DLD1 (cell line): ENCODE results near the gene DCANP1.

ENCODE experiments used
- in situ Hi-C: cut with HindIII; loops from 2 replicates; pipeline ENCODE4 v1.10.0; 2017; ENCODE audit warnings: low sequenced_read_pairs

DCANP1 gene

DNA sequence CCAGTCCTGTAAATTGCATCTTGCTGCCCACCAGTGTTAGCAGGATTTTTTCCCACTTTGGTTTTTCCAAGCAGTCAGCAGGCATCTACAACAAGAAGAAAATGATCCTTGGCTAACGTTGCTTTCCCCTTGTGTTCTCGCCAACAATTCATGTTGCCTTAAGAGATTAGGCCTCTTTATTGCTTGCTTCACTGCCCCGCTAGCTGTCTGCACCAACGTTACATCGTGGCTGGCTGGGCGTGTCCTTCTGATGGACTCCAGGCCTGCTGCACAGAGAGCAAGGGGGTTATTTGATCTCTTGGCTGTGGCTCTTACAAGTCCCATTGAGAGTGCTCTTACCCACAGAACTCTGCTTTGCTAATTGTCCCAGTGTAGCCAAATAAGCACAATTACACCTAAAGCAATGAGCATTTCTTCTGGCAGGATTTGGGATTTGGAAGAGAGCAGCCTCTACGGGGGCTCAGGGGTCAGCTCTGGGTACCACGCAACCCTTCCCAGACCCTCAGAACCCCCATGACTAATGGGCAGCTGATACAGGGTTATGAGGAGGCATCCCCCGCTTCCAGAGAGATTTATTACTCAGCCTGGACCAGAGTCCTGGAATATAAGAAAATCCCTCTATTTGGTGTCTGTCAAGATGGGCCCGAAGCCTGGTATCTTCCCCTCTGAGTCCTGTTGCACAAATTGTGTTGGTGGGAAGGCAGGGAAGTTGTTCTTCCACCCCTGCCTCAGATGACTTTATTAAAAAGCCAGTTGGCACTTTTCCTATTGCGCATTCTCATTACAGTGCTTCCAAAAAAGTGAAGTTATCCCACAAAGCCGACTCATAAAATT, 17.6 kb downstream of the DCANP1 start:
- in situ Hi-C loops: no loop called here

DNA sequence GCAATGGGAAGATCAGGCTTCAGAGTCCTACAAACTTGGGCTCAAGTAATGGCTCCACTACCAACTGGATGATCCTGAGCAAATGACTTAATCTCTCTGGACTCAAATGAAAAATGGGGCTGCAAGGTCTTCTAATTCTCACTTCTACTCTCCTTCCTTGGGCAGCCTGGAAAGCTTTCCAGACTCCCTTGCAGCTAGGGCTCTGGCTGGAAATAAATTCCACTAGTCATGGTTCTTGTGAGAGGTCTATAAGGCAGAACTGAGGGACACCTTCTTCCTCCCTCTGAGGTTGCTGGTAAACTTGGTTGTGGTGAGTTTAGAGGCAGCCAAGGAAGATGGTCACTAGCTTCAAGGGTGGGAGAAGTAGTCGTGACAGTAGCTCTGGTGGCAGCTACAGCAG, 18.6 kb downstream of the DCANP1 start:
- in situ Hi-C loops: no loop called here

DNA sequence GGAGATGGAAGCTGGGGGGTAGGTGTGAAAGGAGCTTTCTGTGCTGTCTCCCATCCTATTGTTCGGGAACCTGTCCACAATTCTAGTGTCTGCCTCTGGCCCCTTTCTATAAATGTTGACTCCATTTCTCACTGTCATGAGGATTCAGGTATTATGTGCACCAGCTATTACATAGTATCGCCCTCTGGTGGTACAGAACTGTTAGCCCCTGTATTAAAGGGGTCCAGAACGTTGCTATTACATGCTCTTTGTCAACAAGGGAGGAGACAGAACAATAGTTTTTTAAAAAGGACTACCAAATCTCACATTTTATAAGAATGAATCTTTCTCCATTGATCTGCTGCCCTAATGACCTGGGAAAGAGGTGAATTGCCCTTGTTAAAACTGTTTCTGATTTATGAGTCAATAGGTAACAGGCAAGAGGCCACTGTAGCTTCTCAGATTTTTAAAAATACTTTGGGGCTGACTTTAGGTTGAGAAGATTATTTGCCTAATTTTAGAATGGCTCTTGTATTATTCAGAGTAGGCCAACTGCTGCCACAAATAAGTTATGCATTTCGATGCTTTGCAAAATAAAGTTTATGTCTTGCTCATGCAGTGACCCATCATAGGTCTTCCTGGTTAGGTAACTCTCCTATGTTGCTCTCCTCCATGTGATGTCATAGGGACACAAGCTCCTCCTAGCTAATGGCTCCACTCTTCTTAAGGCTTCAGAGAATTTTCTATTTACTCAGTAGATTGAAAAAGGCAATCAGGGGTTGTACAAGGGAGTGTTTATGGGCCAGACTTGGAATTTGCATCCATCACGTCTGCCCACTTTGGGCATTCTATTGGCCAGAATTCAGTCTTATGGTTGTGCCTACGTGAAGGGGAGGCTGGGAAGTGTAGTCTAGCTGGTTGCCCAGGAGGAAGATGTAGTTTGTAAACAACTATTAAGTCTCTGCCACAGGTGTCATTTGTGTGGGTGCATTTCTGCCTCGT, 20.8 kb downstream of the DCANP1 start:
- in situ Hi-C loops: no loop called here

DNA sequence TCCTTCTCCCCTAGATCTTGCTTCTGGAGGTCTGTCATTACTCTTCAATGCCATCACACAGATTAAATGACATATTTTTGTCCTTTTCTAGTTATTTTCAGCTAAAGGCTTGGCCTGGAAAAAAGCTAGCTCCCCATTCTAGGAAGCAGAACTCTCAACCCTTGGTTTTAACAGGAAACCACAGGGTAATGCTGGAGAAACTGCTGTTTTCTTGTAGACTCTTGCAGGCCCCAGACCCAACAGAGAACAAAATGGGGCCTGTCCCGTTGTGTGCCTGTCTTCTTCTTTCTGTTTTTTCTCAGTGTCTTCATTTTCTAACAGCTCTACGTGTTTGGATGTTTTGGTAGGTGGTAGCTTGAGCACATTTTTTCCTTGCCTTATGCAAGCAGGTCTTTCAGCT, 21.5 kb downstream of the DCANP1 start:
- in situ Hi-C loops: no loop called here

DNA sequence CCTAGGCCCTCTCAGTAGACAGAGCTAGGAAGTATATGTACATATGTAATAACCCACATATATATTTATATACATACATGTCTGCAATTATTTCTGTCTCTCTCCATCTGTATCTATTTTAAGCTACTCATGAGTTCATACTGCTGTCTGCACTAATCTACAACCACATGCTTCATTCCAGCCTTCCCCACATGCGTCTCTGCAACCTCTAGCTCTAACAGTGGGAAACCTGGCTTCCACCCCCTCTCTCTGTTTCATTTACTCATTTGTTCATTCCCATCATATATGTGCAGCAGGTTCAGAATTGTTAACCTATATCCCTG, 23.3 kb downstream of the DCANP1 start:
- in situ Hi-C loops: no loop called here

DNA sequence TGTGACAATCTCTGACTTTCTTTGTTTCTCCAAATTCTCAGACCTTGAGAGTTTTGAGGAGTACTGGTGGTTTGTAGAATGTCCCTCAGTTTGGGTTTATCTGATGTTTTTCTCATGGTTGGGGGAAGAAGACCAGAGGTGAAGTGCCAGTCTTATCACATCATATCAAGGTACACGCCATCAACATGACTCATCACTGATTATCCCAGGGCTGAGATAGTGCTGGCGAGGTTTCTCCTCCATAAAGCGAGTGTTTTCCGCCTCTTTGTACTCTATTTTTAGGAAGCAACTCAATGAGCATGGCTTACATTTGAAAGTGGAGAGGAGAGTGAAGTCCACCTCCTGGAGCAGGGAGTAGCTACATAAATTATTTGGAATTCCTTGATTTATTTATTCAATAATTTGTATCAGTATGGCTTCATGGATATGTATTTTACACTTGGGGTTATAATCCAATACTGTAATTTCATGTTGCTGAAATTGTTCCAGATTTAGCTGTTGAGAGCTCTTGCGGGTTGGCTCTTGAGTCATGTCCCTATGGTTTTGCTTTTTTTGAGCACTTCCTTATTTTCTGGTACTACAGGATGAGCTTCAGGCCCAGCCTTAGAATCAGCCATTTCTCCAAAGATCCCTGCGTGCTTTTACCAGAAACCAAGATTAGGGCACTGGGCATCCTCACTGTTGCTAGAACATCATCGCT, 23.9 kb downstream of the DCANP1 start:
- in situ Hi-C loops: no loop called here

DNA sequence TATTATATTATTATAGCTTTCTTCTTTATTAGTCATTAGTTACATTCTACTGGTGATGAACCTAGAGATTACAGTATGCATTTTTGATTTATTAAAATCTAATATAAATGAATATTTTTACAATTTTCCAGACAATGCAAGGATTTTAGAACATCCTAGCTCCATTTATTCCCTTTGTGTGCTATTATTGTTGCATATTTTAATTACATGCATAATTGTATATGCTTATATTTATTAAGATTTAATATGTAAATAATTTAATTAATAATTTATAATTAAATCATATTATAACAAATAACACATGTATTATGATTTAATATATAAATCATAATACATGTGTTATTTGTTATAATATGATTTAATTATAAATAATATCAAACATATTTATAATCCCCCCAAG, 24.7 kb downstream of the DCANP1 start:
- in situ Hi-C loops: no loop called here

DNA sequence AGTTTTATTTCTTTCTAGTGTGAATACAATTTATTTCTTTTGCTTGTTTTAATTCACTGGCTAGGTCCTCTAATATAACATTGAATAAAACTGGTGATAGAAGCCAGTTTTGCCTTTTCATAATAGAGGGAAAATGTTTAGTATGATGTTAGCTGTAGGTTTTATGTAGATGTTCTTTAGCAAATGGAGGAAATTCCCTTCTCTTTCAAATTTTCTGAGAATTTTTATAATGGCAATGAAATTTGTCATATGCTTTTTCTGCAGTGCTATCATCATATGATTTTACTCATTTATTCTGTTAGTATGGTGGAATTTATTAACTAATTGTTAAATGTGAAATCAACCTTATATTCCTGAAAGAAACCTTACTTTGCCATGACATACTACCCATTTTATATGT, 30.1 kb downstream of the DCANP1 start:
- in situ Hi-C loops: loop anchor here (5.0 kb wide), 1 partner anchor 45 kb away; no protein-coding TSS in a partner anchor

DNA sequence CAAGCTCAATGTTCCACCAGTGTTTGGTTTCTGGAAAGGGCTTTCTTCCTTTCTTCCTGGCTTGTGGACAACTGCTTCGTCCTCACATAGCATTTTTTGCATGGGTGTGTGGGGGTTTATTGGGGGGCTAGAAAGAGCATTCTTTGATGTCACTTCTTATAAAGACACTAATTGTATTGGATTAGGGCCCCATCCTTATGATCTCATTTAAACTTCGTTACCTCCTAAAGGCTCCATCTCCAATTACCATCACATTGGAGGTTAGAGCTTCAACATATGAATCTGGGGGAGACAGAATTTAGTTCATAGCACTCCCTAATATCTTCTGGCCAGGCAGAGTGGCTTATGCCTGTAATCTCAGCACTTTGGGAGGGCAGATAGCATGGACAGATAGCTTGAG, 42.1 kb downstream of the DCANP1 start:
- in situ Hi-C loops: no loop called here

DNA sequence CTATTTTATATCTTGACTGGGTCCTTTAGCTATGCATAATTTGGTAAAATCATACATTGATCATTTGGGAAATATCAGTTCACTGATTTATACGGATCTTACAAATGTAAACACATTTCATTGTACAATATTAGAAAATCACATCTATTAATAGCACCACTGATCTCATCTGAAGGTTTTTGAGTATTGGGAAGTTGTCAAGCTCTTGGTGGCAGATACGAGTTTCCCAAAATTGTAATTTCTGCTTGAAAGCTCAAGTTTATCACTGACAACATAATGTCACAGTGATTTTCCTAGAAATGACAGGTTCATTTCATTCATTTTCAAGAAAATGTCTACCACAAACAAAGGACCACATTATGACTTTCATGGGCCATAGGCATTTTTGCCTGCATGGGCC, 45.1 kb downstream of the DCANP1 start:
- in situ Hi-C loops: no loop called here

DNA sequence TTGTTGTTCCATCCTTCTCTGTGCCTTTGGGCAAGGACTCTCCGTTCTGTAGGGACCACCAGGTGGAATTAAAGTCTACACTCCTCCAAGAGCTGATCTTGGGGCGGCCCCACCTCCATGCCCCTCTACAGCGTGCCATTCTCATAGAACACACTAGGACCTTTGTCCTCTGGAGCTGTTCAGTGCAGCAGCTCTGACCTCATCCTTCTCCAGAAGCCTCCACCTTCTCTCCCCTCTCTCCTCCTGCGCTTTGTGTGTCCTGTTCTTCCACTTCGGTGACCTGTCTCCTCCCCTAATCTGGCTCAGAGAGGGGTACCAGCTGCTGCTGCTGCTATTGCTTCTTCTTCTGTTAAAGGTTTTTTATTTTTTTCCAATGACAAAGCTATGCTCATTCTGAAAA, 46.3 kb downstream of the DCANP1 start:
- in situ Hi-C loops: no loop called here

DNA sequence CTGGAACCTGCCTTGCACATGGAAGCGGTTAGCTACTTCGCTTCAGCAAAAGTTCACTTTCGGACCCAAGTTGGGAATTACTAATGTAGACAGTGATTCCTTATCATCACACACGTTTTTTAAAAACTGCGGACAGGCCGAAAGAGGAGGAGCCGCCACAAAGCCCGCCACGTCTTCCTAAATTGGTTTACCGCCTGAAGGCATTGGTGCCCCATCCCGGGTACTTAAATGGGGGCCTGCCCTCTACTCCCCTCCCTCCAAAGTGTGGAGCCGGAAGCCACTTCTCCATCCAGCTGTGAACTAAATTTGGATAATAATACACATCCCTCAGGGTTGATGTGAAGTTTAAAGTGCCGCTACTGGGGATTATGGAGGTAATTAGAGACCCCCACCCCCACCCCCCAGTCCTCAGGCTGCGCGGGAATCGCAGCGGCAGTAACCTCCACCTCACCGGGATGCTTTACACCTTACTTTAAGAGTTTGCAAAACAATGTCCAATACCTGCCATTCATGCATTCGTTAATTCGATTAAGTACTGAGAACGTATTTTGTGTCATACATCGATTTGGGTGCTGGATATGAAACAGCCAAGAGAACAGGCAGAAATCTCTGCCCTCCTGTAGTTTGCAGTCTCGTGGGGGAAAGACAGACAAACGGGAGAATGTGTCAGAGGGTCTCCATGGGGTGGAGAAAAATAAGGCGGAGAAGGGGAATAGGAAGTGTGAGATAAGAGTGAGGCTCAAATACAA, 47.2 kb downstream of the DCANP1 start:
- in situ Hi-C loops: no loop called here

DNA sequence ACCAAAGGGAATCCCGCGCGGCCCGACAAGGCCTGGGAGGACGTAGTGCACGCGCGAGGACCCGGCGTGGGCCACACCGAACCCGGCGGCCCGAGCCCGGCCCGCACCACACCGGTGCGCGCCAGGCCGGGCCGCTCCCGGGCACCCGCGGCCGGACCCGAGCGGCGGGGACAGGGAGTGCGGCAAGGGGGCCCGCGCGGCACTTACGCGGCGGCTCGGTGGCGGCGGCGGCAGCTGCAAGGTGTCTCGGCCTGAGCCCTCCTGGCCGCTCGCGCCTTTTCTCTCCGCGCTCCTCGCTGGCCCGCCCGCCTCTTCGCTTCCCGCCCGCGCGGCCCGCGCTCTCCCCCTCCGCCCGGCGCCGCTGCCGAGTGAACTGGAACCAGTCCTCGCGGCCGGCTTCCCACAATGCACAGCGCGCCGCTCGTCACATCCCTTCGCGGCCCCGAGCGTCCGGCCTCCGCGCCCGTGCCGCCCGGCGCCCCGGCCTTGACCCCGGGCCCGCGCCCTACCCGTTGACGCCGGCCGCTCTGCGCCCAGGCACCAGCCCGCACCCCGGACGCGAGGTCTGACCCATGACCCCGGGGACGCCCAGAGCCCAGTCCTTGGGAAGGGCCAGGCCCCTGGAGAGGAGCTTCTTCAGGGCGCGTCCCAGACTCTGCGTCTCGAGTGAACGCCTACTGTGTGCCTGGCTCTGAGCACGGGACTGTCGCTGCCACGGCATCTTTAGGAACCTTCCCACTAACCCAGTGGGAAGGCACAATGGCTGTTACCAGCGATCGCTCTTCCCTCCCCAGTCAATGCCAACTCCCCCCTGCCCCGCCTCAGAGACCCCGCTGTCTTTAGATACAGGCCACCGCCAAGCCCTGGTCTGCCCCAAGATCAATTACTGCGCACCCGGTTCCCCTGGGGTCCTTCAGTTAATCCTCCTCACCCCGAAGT, 48.0 kb downstream of the DCANP1 start, which contains the start of gene MACROH2A1:
Gene MACROH2A1 (minus strand): TSS at position 377 of the 939 bp plus-strand sequence. CDS start 10,138 bp downstream, outside the sequence.
- in situ Hi-C loops: no loop called here

DNA sequence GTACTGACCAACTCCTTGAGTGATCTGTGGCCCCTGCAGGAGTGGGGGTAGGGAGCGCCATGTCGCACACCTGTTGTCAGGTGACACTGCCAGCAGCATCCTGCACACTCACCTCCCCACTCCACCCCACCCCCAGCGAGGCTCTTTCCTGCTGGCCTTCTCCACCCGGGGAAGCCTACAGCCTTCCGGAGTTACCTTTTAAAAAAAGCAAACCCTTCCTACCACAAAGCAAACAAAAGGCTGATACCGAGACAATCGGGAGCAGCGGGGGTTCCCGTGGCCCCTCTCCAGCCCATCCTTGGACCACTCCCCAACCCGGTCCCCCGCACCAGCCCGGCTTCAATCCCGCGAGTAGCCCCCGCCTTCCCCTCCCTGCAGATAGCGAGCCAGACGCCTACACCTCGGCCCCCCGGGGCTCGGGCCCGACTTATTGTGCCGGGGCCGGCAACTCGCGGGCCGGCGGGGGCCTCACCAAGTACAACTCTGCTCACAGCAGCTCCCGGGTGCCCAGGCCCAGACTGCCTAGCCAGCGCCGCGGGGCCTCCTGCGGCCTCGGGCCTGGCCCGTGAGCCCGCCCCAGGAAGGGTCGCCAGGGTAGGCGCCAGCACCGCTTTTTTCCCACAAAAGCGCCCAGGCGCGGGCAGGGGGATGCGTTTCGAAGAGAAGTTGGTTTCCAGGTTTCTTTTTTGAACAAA, 48.8 kb downstream of the DCANP1 start:
- in situ Hi-C loops: no loop called here

DNA sequence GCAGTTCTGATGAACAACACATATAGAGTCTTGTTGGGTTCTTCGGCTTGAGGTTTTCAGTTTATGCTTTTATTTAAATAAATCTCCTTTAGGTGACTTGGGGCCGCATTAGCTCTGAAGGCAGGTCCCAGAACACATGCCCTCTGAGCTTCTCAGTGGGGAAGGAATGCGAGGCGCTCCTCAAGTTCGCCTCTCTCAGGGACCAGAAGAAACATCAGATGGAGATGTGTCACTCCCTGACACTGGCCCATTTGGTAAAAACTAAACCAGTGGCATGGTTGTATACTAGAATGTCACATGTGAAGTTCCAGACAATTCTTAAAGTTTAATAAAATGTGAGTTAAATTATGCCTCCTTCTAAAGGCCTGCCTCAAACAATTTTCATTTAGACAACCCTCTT, 50.1 kb downstream of the DCANP1 start:
- in situ Hi-C loops: no loop called here

DNA sequence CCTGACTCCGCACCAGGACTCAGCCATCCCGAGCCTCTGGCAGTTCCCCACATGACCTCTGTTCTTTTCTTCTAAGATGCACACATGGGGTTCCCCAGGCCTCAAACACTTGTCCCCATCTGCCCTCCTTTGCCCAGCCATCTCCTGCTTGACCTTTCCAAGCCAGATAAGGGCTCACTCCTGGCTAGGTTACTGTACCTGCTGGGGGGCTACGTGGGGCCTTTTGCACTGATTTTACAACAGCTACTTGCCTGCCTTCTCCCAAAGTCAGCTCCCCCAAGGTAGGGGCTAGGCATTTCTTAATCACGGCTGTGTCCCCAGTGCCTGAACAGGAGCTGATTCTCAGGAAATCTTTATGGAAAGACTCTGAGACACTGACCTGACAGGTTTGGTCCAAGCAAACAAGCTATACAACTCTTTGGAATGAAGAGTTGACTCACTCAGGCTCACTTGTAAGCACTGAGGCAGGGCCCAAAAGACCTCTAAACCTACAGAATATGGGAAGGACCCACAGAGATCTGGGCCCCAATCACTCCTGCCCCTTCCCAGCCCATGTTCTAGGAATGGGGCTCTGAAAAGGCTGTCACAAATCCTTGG, 50.6 kb downstream of the DCANP1 start:
- in situ Hi-C loops: no loop called here

DNA sequence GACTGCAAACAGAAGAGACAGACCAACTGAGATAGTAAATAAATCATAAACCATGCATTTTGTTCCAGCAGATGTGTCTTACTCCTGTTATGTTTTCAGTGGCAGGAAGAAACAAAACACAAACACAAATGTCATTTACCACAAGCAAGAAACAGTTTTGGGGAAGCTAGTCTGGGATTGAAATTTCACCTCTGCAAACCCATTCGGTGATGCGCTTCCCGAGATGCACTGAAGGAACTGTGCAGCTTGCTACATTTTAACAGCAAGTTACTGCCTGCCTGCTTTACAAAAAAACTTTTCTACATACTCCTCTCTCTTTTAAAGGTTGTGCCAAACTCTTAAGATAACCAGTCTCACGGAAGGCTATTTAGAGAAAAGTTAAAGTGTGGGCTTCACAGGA, 51.3 kb downstream of the DCANP1 start:
- in situ Hi-C loops: no loop called here

DNA sequence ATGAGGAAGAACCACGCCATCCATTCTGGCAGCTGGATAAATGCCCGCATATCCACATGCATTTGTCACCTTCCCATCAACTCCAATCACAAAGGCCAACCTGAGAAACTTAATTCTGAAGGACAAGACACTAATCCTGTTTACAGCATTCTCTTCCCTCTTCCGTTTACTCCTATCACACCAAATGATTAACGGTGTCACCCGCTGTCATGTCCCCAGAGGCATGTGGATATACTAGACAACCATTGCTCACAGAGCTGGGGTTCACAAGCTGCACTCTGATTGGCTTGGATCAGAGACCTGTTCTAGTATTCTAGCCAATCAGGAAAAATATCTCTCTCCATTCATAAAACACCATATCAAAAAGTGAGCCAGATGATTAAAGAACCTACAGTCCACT, 51.7 kb downstream of the DCANP1 start:
- in situ Hi-C loops: no loop called here
